PC-9 (cell line): Measurements from ENCODE around the gene SPRTN.

Experiments
- EZH2 ChIP-seq: fragments of 200-600 bp; sonication (generic); IDR thresholded peaks from 2 replicates; pipeline ENCODE4 v1.8.0; 2017; ENCODE audit warnings: antibody characterized with exemption, low read depth
- TF ChIP-seq, protein P1 (sequence below): fragments of 200-600 bp; sonication (generic); conservative IDR thresholded peaks from 2 replicates; pipeline ENCODE4 v1.6.1; 2017; ENCODE audit warnings: mixed run types, antibody characterized with exemption, mild to moderate bottlenecking, moderate library complexity

DNA sequence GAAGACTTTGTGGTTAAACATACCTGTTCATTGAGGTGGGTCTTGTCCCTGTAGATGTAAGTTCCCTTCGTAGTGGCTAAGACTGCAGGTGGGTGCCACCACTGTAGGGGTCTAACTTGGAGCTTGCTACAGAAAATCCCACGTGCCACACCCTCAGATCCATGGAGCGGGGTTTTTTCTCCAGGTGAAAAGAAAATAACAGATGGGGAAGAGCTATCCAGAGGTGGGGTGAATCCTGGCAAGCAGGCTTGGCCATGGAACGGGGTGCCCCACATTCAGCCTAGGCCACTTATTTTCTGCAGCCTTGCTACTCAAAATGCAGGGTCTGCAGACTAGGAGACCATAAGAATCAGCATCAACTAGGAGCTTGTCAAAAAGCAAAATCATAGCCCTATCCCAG, 24.4 kb upstream of the SPRTN start:
- TF ChIP-seq, protein P1, sequence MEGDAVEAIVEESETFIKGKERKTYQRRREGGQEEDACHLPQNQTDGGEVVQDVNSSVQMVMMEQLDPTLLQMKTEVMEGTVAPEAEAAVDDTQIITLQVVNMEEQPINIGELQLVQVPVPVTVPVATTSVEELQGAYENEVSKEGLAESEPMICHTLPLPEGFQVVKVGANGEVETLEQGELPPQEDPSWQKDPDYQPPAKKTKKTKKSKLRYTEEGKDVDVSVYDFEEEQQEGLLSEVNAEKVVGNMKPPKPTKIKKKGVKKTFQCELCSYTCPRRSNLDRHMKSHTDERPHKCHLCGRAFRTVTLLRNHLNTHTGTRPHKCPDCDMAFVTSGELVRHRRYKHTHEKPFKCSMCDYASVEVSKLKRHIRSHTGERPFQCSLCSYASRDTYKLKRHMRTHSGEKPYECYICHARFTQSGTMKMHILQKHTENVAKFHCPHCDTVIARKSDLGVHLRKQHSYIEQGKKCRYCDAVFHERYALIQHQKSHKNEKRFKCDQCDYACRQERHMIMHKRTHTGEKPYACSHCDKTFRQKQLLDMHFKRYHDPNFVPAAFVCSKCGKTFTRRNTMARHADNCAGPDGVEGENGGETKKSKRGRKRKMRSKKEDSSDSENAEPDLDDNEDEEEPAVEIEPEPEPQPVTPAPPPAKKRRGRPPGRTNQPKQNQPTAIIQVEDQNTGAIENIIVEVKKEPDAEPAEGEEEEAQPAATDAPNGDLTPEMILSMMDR: no peak
- no peak for TF ChIP-seq EZH2
